Measurements from ENCODE around the gene RSPH10B2. TPM values are rescaled to one million over a fixed set of nuclear protein-coding genes. Genes with fewer than 3 reads are reported as not detected.
"Not testable (repeated sequence)": the region's sequence is repeated elsewhere in the genome, so short reads cannot be mapped to it uniquely, and the experiment has no call there.

The RSPH10B2 gene
- total and polyA plus RNA-seq, 12 donors, result 0.06 to 0.11 (median 0.08) TPM; not detected in 8

- peaks cover 0 to 25% (median 4%) of the 10 kb centered on the region in 9 donors for H3K36me3 ChIP-seq
- peak in 5 of 9 donors; percentile 12 to 51 (median 36) for TF ChIP-seq CTCF (IDR thresholded peaks at IDR 0.05)
- peak within 1 kb of the TSS; percentile 46 to 71 (median 61) for H3K4me3 ChIP-seq
- H3K9me3 ChIP-seq; intact Hi-C loops (cut with DNase I); H3K4me1 ChIP-seq: not testable (repeated sequence)
- peak within 1 kb of the TSS in 9 of 10 donors; percentile 45 to 87 (median 56) for H3K27ac ChIP-seq
- 1 to 4% methylated on average over 23 to 26 of the region's 35 CpGs for WGBS, 2 donors
- H3K27me3 ChIP-seq, result peaks cover 0 to 10% (median 5%) of the 10 kb centered on the region in 7 donors
- peak; percentile 96 to 99 (median 98) for ATAC-seq
- peak; percentile 87 to 89 for DNase-seq
Observed at GRCh38 chr7:6826151-6826550, 72.2 kb downstream of the RSPH10B2 start, which contains the start of gene CCZ1B. Gene CCZ1B (minus strand): TSS chr7:6826275. CDS start chr7:6826197, 78 bp downstream.

- H3K27ac ChIP-seq; H3K9me3 ChIP-seq; intact Hi-C loops (cut with DNase I); H3K4me1 ChIP-seq; DNase-seq; H3K4me3 ChIP-seq; ATAC-seq: not testable (repeated sequence)
- Histone ChIP-seq H3K36me3 (peaks cover 0 to 14% (median 0%) of the 10 kb centered on the region in 9 donors), H3K27me3 (peaks cover 0 to 16% (median 10%) of the 10 kb centered on the region in 7 donors)
- 38 to 66% methylated on average over 7 to 12 of the region's 12 CpGs for WGBS, 2 donors
Observed at GRCh38 chr7:6827180-6827579, 73.3 kb downstream of the RSPH10B2 start.

- ATAC-seq, result not testable (repeated sequence)
Observed at GRCh38 chr7:6829616-6830015, 75.7 kb downstream of the RSPH10B2 start.

GRCh38 chr7:6830026-6830425 is 76.1 kb downstream of the RSPH10B2 start:
- H3K4me1 ChIP-seq; DNase-seq; H3K9me3 ChIP-seq; intact Hi-C loops (cut with DNase I); H3K36me3 ChIP-seq; H3K4me3 ChIP-seq; ATAC-seq; H3K27ac ChIP-seq: not testable (repeated sequence)
- peaks cover 0 to 32% (median 24%) of the 10 kb centered on the region in 7 donors for H3K27me3 ChIP-seq
- WGBS, 2 donors, result 82 to 88% methylated on average over 6 of the region's 6 CpGs

More at GRCh38 chr7:6829616-6830015, 75.7 kb downstream of the RSPH10B2 start:
- H3K27ac ChIP-seq; H3K9me3 ChIP-seq; H3K4me1 ChIP-seq; H3K4me3 ChIP-seq; H3K36me3 ChIP-seq; DNase-seq; intact Hi-C loops (cut with DNase I): not testable (repeated sequence)
- H3K27me3 ChIP-seq, result peaks cover 0 to 32% (median 21%) of the 10 kb centered on the region in 7 donors
- WGBS, 2 donors, result 68 to 72% methylated on average over 4 to 5 of the region's 5 CpGs

- H3K4me3 ChIP-seq, result no peak overlapping the region
- WGBS, 2 donors, result 78 to 82% methylated on average over 7 of the region's 7 CpGs
- TF ChIP-seq CTCF (IDR thresholded peaks at IDR 0.05), result no peak
- H3K27me3 ChIP-seq, result peaks cover 0 to 32% (median 24%) of the 10 kb centered on the region in 7 donors
- no peak overlapping the region for H3K27ac ChIP-seq
- DNase-seq (no peak), ATAC-seq (no peak)
- H3K9me3 ChIP-seq, result no peaks in the 10 kb centered on the region
- no peaks in the 10 kb centered on the region for H3K36me3 ChIP-seq
- no peaks in the 10 kb centered on the region for H3K4me1 ChIP-seq
- intact Hi-C loops (cut with DNase I), result no loop called here
Observed at GRCh38 chr7:6831018-6831725, 77.3 kb downstream of the RSPH10B2 start.

GRCh38 chr7:6833636-6834035 is 79.7 kb downstream of the RSPH10B2 start:
- Histone ChIP-seq H3K27ac (no peak overlapping the region), H3K27me3 (peaks cover 0 to 34% (median 24%) of the 10 kb centered on the region in 7 donors), H3K4me3 (no peak overlapping the region), H3K4me1 (no peaks in the 10 kb centered on the region), H3K36me3 (no peaks in the 10 kb centered on the region), H3K9me3 (no peaks in the 10 kb centered on the region)
- intact Hi-C loops (cut with DNase I), result no loop called here
- 83 to 89% methylated on average over 6 of the region's 6 CpGs for WGBS, 2 donors
- no peak for DNase-seq
- no peak for ATAC-seq
- TF ChIP-seq CTCF (IDR thresholded peaks at IDR 0.05), result no peak

GRCh38 chr7:6835521-6835920 is 81.6 kb downstream of the RSPH10B2 start:
- ATAC-seq; H3K4me1 ChIP-seq; DNase-seq; H3K9me3 ChIP-seq; intact Hi-C loops (cut with DNase I); H3K27ac ChIP-seq; H3K36me3 ChIP-seq; H3K4me3 ChIP-seq: not testable (repeated sequence)
- H3K27me3 ChIP-seq, result peaks cover 0 to 47% (median 24%) of the 10 kb centered on the region in 7 donors
- WGBS, 2 donors, result 47 to 55% methylated on average over 3 of the region's 3 CpGs

- peaks cover 0 to 57% (median 18%) of the 10 kb centered on the region in 7 donors for H3K27me3 ChIP-seq
- intact Hi-C loops (cut with DNase I); ATAC-seq; H3K9me3 ChIP-seq; H3K4me1 ChIP-seq; H3K27ac ChIP-seq; DNase-seq; H3K36me3 ChIP-seq; H3K4me3 ChIP-seq: not testable (repeated sequence)
- 91% methylated on average over 10 of the region's 10 CpGs for WGBS, 2 donors
Observed at GRCh38 chr7:6837081-6837480, 83.2 kb downstream of the RSPH10B2 start.
